Measurements from ENCODE around the gene PRRC2C. TPM values are rescaled to one million over a fixed set of nuclear protein-coding genes. Genes with fewer than 3 reads are reported as not detected.
"Not testable (repeated sequence)": the region's sequence is repeated elsewhere in the genome, so short reads cannot be mapped to it uniquely, and the experiment has no call there.

The PRRC2C gene
- 64.6 TPM for total RNA-seq

GRCh38 chr1:171485375-171486047 lies at the start of gene PRRC2C:
TSS of gene PRRC2C (plus strand) at chr1:171485530. CDS start at chr1:171512089, 26,559 bp downstream.
- DNase-seq, result peak; percentile 99

GRCh38 chr1:171438441-171438840 lies 46.9 kb upstream of the PRRC2C start:
- peak; percentile 16 for DNase-seq

DNA sequence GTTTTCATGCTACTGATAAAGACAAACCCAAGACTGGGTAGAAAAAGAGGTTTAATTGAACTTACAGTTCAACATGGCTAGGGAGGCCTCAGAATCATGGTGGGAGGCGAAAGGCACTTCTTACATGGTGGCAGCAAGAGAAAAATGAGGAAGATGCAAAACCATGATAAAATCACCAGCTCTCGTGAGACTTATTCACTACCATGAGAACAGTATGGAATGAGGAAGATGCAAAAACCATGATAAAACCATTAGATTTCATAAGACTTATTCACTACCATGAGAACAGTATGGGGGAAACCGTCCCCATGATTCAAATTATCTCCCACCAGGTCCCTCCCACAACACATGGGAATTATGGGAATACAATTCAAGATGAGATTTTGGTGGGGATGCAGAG lies 45.1 kb upstream of the PRRC2C start:
- not testable (repeated sequence) for DNase-seq

GRCh38 chr1:171441278-171441895 lies 43.9 kb upstream of the PRRC2C start:
- not testable (repeated sequence) for DNase-seq

GRCh38 chr1:171446386-171446785 lies 38.9 kb upstream of the PRRC2C start:
- no peak for DNase-seq

DNA sequence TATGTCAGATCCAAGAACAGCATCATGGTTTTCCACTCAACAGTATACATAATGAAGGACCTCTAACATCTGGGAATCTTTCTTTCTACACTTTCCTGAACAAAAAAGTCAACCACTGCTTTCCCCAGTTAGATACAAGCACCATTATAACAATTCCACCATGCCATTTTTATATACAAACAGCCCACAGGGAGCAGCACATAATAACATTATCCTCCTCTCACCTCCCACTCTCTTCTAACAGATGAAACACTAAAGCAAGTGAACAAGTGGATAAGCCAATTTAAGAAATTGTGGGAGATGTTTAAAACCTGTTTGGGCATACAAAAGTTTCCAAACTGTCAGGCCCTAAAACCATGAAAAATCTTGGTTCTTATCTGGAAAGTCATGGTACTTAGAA lies 29.4 kb upstream of the PRRC2C start:
- no peak for DNase-seq

- no peak for DNase-seq
These were observed 27.9 kb upstream of the PRRC2C start for GRCh38 chr1:171457412-171457811.

DNA sequence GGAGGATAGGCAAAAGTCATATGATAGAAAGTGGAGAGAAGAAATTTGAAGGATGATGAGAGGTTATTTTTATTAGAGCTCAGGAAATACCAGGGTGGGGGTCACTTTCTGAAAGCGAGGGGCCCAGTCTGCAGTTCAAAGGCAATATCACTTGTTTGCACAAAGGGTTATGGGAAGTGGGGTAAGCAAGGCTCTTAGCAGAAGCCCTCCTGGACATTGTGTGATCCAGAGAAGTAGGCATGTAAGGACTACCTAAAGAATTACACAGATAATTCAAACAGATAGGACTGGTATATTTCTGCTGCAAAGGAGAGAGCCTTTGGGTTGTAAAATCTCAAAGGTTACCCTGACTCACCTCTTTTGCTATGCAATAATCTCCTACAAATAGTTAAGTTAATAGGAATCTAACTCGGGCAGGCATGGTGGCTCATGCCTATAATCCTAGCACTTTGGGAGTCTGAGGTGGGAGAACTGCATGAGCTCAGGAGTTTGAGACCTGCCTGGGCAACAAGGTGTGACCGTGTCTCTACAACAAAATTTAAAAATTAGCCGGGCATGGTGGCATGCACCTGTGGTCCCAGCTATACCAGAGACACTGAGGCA lies 25.2 kb upstream of the PRRC2C start:
- DNase-seq, result no peak

- DNase-seq, result no peak
These were observed 17.7 kb upstream of the PRRC2C start for GRCh38 chr1:171467626-171468025.

- DNase-seq, result no peak
These were observed 17.1 kb upstream of the PRRC2C start for GRCh38 chr1:171468120-171468750.

- DNase-seq, result no peak
These were observed 14.6 kb upstream of the PRRC2C start for GRCh38 chr1:171470726-171471125.

DNA sequence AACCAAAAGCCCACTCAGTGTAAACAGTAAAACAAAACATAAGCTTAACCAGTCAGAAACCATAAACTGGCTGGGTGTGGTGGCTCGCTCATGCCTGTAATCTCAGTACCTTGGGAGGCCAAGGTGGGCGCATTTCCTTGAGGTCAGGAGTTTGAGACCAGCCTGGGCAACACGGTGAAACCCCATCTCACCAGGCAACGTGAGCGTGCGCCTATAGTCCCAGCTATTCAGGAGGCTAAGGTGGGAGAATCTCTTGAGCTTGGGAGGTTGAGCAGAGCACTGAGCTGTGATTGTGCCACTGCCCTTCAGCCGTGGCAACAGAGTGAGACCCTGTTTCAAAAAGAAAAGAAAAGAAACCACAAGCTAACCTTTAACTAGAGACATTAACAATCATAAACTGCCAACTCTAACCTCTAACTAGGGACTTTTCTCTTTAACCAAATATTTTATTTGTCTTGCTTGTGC lies 13.1 kb upstream of the PRRC2C start:
- no peak for DNase-seq

GRCh38 chr1:171476829-171477228 lies 8.5 kb upstream of the PRRC2C start:
- DNase-seq, result no peak

- DNase-seq, result no peak
These were observed 7.5 kb upstream of the PRRC2C start for GRCh38 chr1:171477804-171478203.

GRCh38 chr1:171480035-171480434 lies 5.3 kb upstream of the PRRC2C start:
- no peak for DNase-seq

GRCh38 chr1:171484760-171485374 lies 463 bp upstream of the PRRC2C start:
- DNase-seq, result no peak

DNA sequence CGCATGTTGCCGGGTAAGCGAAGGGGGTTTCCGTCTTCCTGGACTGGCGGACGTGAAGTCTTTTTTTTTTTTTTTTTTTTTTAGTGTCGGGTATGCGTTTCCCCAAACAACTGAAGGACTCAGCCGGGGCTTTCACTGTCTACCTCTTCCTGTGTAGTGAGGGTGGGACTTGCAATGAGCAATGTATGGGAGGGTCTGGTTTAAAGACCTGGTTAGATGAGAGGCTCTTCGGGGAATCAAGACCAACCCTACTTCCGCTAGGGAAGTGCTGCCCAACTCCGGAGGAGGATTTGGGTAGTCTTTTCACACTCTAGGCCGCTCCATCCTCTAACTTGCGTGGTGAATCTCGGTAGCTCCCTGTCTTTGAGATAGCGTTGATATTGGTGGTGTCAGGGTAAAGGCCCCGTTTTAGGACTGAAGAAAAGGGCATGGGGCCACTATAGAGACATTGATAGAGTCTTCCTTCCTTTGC lies 754 bp downstream of the PRRC2C start:
- DNase-seq, result peak; percentile 76

GRCh38 chr1:171487038-171487437 lies 1.7 kb downstream of the PRRC2C start:
- DNase-seq, result no peak

GRCh38 chr1:171488190-171488929 lies 3.0 kb downstream of the PRRC2C start:
- no peak for DNase-seq

- no peak for DNase-seq
These were observed 8.7 kb downstream of the PRRC2C start for GRCh38 chr1:171494076-171494475.

GRCh38 chr1:171495444-171495843 lies 10.1 kb downstream of the PRRC2C start:
- no peak for DNase-seq

GRCh38 chr1:171500304-171500703 lies 15.0 kb downstream of the PRRC2C start:
- DNase-seq, result no peak
